GM23338 (cell line): ENCODE results near the gene ARMC9. TPM values are rescaled to one million over a fixed set of nuclear protein-coding genes. Genes with fewer than 3 reads are reported as not detected.

Experiments
- ATAC-seq: fragments of 200-7000 bp; cut with Tn5 transposase; 3 replicates; pipeline ENCODE4 v1.9.1; 2020
- DNase-seq: peaks from one replicate; pipeline ENCODE4 v3.0.0-alpha.2; 2015; ENCODE audit warnings: low spot score
- H2AFZ ChIP-seq: fragments of 200-600 bp; sonication (generic); 2 replicates; pipeline ENCODE4 v1.8.0; 2016; ENCODE audit warnings: antibody characterized with exemption, mild to moderate bottlenecking, moderate library complexity
- H3F3A ChIP-seq: fragments of 200-600 bp; sonication (generic); replicated peaks from 2 replicates; pipeline ENCODE4 v1.8.0; 2017; ENCODE audit warnings: antibody characterized with exemption, mixed run types, low read depth
- H3K27ac ChIP-seq: fragments of 200-600 bp; sonication (generic); 2 replicates; pipeline ENCODE4 v1.6.1; 2016; ENCODE audit warnings: low read depth
- H3K27me3 ChIP-seq: fragments of 200-600 bp; sonication (generic); 2 replicates; pipeline ENCODE4 v1.8.0; 2016; ENCODE audit warnings: mild to moderate bottlenecking, mixed run types, moderate library complexity; ENCODE audit not compliant: insufficient read depth
- H3K36me3 ChIP-seq: fragments of 200-600 bp; sonication (generic); 2 replicates; pipeline ENCODE4 v1.8.0; 2016; ENCODE audit warnings: mild to moderate bottlenecking; ENCODE audit not compliant: insufficient read depth
- H3K4me1 ChIP-seq: fragments of 200-600 bp; sonication (generic); 2 replicates; pipeline ENCODE4 v1.8.0; 2016; ENCODE audit warnings: mild to moderate bottlenecking, moderate library complexity; ENCODE audit not compliant: insufficient read depth
- H3K4me2 ChIP-seq: fragments of 200-600 bp; sonication (generic); 2 replicates; pipeline ENCODE4 v1.7.1; 2017; ENCODE audit warnings: mixed run types
- H3K4me3 ChIP-seq: fragments of 200-600 bp; sonication (generic); 2 replicates; pipeline ENCODE4 v1.6.1; 2016; ENCODE audit warnings: mixed run types
- H3K79me2 ChIP-seq: fragments of 200-600 bp; sonication (generic); replicated peaks from 2 replicates; pipeline ENCODE4 v1.8.0; 2017; ENCODE audit warnings: mild to moderate bottlenecking; ENCODE audit not compliant: insufficient read depth
- H3K9me2 ChIP-seq: fragments of 200-600 bp; sonication (generic); 2 replicates; pipeline ENCODE4 v1.8.0; 2017; ENCODE audit not compliant: insufficient read depth
- H4K20me1 ChIP-seq: fragments of 200-600 bp; sonication (generic); replicated peaks from 2 replicates; pipeline ENCODE4 v1.8.0; 2017; ENCODE audit warnings: mild to moderate bottlenecking; ENCODE audit not compliant: insufficient read depth
- H3K27ac Mint-ChIP-seq: 2 replicates; pipeline ENCODE4 v1.8.0; 2020; ENCODE audit warnings: inconsistent platforms, mild to moderate bottlenecking, moderate library complexity, mixed read lengths
- H3K27me3 Mint-ChIP-seq: 3 replicates; pipeline ENCODE4 v1.8.0; 2022; ENCODE audit warnings: low read depth, mild to moderate bottlenecking, moderate library complexity, mixed read lengths, inconsistent platforms; ENCODE audit not compliant: insufficient read depth, poor library complexity
- H3K36me3 Mint-ChIP-seq: 3 replicates; pipeline ENCODE4 v1.8.0; 2021; ENCODE audit warnings: low read depth, mild to moderate bottlenecking, inconsistent platforms, moderate library complexity, mixed read lengths
- H3K4me1 Mint-ChIP-seq: 3 replicates; pipeline ENCODE4 v1.8.0; 2020; ENCODE audit warnings: mild to moderate bottlenecking, inconsistent platforms, mixed read lengths
- H3K4me3 Mint-ChIP-seq: 3 replicates; pipeline ENCODE4 v1.8.0; 2021; ENCODE audit warnings: moderate library complexity, mild to moderate bottlenecking, inconsistent platforms, mixed read lengths
- H3K9me3 Mint-ChIP-seq: 3 replicates; pipeline ENCODE4 v1.8.0; 2020; ENCODE audit warnings: moderate library complexity, mild to moderate bottlenecking, inconsistent platforms, mixed read lengths
- CREB1 ChIP-seq: fragments of 250-450 bp; sonication (Bioruptor Pico); IDR thresholded peaks from 2 replicates; pipeline ENCODE4 v1.5.0; 2020; ENCODE audit warnings: low read depth, mild to moderate bottlenecking, moderate library complexity
- EZH2 ChIP-seq: fragments of 200-600 bp; sonication (generic); IDR thresholded peaks from one replicate; pipeline ENCODE4 v1.8.0; 2017; ENCODE audit warnings: antibody characterized with exemption, mild to moderate bottlenecking, low read depth; ENCODE audit not compliant: unreplicated experiment
- EZH2phosphoT487 ChIP-seq: fragments of 200-600 bp; sonication (generic); IDR thresholded peaks from one replicate; pipeline ENCODE4 v1.8.1; 2018; ENCODE audit warnings: antibody characterized with exemption; ENCODE audit not compliant: unreplicated experiment
- JUNB ChIP-seq: IDR thresholded peaks from one replicate; pipeline ENCODE4 v1.6.1; 2016; ENCODE audit warnings: antibody characterized with exemption; ENCODE audit not compliant: unreplicated experiment
- NANOG ChIP-seq: IDR thresholded peaks from 2 replicates; pipeline ENCODE4 v1.6.1; 2016; ENCODE audit warnings: antibody characterized with exemption, borderline replicate concordance
- POLR2AphosphoS5 ChIP-seq: IDR thresholded peaks from 2 replicates; pipeline ENCODE4 v1.6.1; 2016; ENCODE audit warnings: antibody characterized with exemption, low read depth
- REST ChIP-seq: IDR thresholded peaks from one replicate; pipeline ENCODE4 v1.6.1; 2018; ENCODE audit warnings: antibody characterized with exemption; ENCODE audit not compliant: unreplicated experiment
- STAT1 ChIP-seq: IDR thresholded peaks from one replicate; pipeline ENCODE4 v1.6.1; 2016; ENCODE audit warnings: antibody characterized with exemption; ENCODE audit not compliant: unreplicated experiment
- ZNF114 ChIP-seq: fragments of 250-450 bp; sonication (Bioruptor Pico); IDR thresholded peaks from 2 replicates; pipeline ENCODE4 v1.5.0; 2020; ENCODE audit warnings: mild to moderate bottlenecking, moderate library complexity
- ZNF331 ChIP-seq: fragments of 250-450 bp; sonication (Bioruptor Pico); IDR thresholded peaks from 2 replicates; pipeline ENCODE4 v1.5.0; 2020; ENCODE audit warnings: low read depth, mild to moderate bottlenecking, moderate library complexity
- polyA plus RNA-seq: library from polyadenylated mRNA; unstranded; fragments of >200 nt; fragmentation: Nextera tagmentation; extraction: Ambion mirVana; gene quantifications from 2 replicates; pipeline ENCODE4 v1.2.1, GENCODE V29; 2016
- total RNA-seq: library from RNA; depleted of rRNA; stranded (reverse); fragments of >200 nt; shearing (Covaris generic); gene quantifications from 2 replicates; pipeline ENCODE4 v1.2.3, GENCODE V29; 2014
- TF ChIP-seq, protein P1 (sequence below): IDR thresholded peaks from 2 replicates; pipeline ENCODE4 v1.6.1; 2016; ENCODE audit warnings: antibody characterized with exemption

The ARMC9 gene
- total and polyA plus RNA-seq, 2 experiments from 2014 or later = 29.2 to 56.0 TPM

GRCh38 chr2:231323316-231323715, 124.9 kb downstream of the ARMC9 start:
- H3K4me2 ChIP-seq = no peak overlapping the region
- peak; percentile 70 for DNase-seq
- no peak overlapping the region for H3K27ac Mint-ChIP-seq

DNA sequence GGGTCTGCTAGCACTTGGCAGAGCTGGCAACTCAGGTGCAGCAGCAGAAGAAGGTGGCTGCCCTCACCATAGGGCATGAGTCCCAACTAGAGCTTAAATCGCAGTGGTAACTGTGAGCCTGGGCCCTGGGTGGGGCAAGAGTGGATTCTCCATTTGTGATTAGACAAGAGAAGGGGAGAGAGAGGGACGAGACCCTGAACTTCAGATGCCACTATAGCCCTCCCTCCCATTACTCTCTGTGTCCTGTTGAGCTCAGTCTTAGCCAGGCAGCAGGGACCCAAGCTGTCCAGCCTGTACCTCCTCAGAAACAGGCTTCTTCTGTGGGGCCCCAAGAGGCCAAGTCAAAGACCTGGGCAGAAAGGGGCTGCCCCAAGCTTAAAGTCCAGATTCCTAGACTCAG, 127.4 kb downstream of the ARMC9 start:
- H3K4me3 Mint-ChIP-seq = no peak overlapping the region
- Histone ChIP-seq H3K27ac (0 out of 2 replicates have a peak overlapping the region, but pooled peaks have one; percentile 39), H3F3A (0 out of 2 replicates have a peak, but pooled peaks cover 4% of the 10 kb centered on the region), H3K4me1 (no peaks in the 10 kb centered on the region; the same call in 1 of the 2 replicates), H3K36me3 (no peaks in the 10 kb centered on the region), H4K20me1 (no peaks in the 10 kb centered on the region), H3K4me2 (no peak overlapping the region), H3K27me3 (no peaks in the 10 kb centered on the region), H3K79me2 (no peaks in the 10 kb centered on the region), H3K9me2 (0 out of 2 replicates have a peak, but pooled peaks cover 3% of the 10 kb centered on the region), H3K4me3 (no peak overlapping the region), H2AFZ (no peak overlapping the region)
- no peaks in the 10 kb centered on the region for H3K9me3 Mint-ChIP-seq
- no peak for ATAC-seq
- peaks cover 20% of the 10 kb centered on the region; the same call in 2 of the 3 replicates for H3K4me1 Mint-ChIP-seq
- no peaks in the 10 kb centered on the region; the same call in 2 of the 3 replicates for H3K36me3 Mint-ChIP-seq
- DNase-seq = no peak
- H3K27ac Mint-ChIP-seq = no peak overlapping the region; the same call in 1 of the 2 replicates
- peaks cover 6% of the 10 kb centered on the region for H3K27me3 Mint-ChIP-seq
- TF ChIP-seq EZH2phosphoT487 (no peak), ZNF331 (CRISPR knock-in tag) (no peak), ZNF114 (CRISPR knock-in tag) (no peak), EZH2 (no peak), CREB1 (CRISPR knock-in tag) (no peak), REST (no peak), NANOG (no peak), POLR2AphosphoS5 (no peak), JUNB (no peak)
- TF ChIP-seq, protein P1, sequence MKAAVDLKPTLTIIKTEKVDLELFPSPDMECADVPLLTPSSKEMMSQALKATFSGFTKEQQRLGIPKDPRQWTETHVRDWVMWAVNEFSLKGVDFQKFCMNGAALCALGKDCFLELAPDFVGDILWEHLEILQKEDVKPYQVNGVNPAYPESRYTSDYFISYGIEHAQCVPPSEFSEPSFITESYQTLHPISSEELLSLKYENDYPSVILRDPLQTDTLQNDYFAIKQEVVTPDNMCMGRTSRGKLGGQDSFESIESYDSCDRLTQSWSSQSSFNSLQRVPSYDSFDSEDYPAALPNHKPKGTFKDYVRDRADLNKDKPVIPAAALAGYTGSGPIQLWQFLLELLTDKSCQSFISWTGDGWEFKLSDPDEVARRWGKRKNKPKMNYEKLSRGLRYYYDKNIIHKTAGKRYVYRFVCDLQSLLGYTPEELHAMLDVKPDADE = no peak

More at GRCh38 chr2:231323316-231323715, 124.9 kb downstream of the ARMC9 start:
- Histone ChIP-seq H4K20me1 (no peaks in the 10 kb centered on the region), H3K79me2 (no peaks in the 10 kb centered on the region), H3F3A (0 out of 2 replicates have a peak, but pooled peaks cover 4% of the 10 kb centered on the region), H3K27me3 (no peaks in the 10 kb centered on the region), H3K36me3 (no peaks in the 10 kb centered on the region), H2AFZ (no peak overlapping the region), H3K9me2 (no peaks in the 10 kb centered on the region), H3K27ac (no peak overlapping the region), H3K4me1 (no peaks in the 10 kb centered on the region; the same call in 1 of the 2 replicates), H3K4me3 (no peak overlapping the region)
- Mint-ChIP-seq H3K9me3 (no peaks in the 10 kb centered on the region), H3K27me3 (peaks cover 6% of the 10 kb centered on the region), H3K36me3 (no peaks in the 10 kb centered on the region), H3K4me3 (no peak overlapping the region), H3K4me1 (peaks cover 20% of the 10 kb centered on the region; the same call in 2 of the 3 replicates)
- TF ChIP-seq REST = no peak
- TF ChIP-seq NANOG = no peak
- TF ChIP-seq POLR2AphosphoS5 = no peak
- no peak for TF ChIP-seq STAT1
- peak; percentile 84 for ATAC-seq
